GM21367 (cell line): ENCODE measurements around the gene NKPD1.

Source experiments
- ATAC-seq: cut with Tn5 transposase; IDR thresholded peaks from one replicate; pipeline ENCODE4 v1.9.1; 2021; ENCODE audit not compliant: unreplicated experiment

The NKPD1 gene

GRCh38 chr19:45175515-45176345 is 14.9 kb upstream of the NKPD1 start:
- no peak for ATAC-seq

DNA sequence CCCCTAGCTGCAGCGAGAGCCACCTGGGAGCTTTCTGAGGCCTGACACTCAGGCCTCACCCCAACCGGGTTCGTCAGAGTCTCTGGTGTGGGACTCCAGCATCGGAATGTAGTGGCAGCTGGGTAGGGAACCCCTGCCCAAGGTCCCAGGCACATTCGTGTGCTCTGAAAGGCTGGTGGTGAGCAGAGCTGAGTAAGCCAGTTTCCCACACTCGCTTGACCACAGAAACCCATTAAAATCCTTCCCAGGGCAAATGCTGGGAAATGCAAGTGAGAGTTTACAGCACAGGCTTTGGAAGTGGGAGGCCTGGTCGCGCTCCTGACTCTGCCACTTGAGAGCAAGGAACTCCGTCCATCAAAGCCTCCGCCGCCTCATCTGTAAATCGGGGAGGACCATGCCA is 13.0 kb upstream of the NKPD1 start:
- ATAC-seq, result no peak

- ATAC-seq, result no peak
Measured at GRCh38 chr19:45172611-45173208, 11.9 kb upstream of the NKPD1 start.

DNA sequence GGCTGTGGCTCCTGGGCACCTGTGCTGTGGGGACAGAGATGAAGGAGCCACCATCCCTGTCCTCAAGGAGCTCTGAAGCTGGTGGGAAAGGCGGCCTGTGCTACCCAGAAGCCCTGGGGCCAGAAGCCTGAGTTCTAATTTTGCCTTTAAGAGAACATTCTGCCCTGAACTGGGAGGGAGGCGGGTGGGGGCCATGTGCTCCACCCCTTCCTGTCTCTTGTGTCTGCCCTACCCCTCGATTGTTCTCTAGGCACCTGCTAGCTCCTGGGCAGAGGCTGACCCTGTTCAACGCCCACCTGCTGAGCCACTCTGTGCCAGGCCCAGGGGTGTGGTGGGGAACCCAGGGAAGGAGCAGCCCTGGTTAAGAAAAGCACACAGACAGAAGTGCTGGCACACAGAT is 11.4 kb upstream of the NKPD1 start:
- no peak for ATAC-seq

DNA sequence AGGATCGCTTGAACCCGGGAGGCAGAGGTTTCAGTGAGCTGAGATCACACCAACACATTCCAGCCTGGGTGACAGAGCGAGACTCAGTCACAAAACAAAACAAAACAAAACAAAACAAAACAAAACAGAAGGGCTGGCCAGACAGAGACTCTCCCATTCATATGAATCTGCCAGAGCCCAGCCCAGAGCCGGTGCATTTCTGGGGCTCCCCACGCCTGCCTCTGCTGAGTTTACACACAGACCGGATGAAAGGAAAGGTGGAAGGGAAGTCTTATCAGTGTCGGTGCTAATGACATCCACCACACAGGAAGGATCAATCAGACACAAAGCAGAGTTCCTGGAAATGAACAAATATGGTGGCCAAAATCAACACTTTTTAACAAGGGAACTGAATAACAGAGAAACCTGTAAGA is 10.4 kb upstream of the NKPD1 start:
- no peak for ATAC-seq

DNA sequence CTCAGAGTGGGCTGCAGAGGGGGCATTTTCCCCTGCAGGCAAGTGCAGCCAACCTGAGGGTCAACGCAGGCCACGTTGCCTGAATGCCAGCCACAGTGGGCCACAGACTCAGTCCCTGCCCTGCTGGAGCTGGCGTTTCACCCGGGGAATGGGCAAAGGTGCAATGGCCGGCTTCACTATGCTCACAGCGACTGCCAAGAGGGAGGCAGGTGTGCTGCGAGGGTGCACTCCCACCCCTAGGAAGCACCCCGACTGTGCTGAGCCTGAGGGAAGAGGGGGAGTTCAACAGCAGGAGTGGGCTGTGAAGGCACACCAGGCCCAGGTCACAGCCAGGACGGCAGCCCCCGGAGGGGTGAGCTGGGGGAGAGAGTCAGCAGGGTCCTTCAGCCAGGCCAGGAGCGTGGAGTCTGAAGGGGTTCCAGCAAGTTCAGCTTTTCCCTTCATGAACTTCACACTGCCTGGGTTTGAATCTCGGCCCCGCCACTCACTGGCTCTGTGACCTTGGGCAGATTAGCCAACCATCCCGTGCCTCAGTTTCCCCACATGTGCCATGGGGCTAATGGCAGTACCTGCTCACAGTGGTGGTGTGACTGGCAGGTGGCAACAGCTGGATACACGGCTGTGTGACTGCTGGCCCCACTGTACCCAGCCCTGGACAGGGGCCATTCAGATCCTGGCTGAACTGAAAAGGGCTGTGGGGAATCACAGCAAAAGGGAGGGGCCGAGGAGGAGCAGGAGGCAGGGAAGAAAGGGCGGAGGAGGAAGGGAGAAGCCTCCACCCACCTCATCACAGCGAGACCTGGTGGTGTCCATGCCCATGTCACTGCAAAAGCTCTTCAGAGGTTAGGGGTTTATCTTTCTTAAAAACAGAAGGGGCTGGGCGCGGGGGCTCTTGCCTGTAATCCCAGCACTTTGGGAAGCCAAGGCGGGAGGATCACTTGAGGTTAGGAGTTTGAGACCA is 9.6 kb upstream of the NKPD1 start:
- no peak for ATAC-seq

DNA sequence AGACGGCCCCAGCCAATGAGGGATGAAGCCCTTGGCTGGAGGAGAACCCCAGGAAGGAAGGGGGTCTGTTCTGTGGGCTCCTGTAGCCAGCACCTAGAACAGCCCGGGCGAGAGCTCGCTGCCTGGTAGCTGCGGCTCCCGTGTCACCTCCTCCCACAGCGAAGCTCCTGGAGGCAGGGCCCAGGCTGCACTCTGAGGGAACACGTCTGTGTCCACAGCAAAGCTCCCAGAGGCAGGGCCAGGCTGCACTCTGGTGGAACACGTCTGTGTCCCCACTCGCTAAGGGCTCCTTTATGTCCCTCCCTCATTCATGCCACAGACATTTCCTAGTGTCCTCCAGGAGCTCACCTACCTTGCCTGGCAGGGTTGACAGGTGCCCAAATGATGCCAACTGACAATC is 8.8 kb upstream of the NKPD1 start:
- no peak for ATAC-seq

DNA sequence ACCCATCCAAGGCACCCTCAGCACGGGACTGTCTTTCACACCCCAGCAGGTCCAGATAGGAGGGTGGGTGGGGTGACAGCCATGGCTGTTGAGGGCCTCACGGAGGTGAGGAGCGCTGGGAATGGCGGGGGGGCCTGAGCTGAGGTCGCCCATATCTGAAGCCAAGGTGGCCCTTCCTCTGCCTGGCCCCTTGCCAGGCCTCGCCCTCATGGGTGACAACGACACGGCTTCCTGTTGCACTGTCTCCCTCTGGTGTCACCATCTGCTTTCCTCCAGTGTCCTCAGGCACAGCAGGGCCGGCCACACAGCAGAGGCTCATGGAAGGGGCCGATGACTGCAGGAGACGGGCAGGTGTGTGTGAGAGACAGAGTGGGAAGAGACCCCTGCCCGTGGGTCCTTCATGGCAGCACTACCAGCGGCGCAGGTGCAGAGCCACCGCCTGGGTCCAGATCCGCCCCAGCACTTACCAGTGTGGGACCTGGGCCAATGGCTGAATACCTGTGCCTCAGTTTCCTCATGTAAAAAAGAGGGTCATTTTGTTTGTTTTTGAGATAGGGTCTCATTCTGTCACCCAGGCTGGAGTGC is 8.1 kb upstream of the NKPD1 start:
- no peak for ATAC-seq

DNA sequence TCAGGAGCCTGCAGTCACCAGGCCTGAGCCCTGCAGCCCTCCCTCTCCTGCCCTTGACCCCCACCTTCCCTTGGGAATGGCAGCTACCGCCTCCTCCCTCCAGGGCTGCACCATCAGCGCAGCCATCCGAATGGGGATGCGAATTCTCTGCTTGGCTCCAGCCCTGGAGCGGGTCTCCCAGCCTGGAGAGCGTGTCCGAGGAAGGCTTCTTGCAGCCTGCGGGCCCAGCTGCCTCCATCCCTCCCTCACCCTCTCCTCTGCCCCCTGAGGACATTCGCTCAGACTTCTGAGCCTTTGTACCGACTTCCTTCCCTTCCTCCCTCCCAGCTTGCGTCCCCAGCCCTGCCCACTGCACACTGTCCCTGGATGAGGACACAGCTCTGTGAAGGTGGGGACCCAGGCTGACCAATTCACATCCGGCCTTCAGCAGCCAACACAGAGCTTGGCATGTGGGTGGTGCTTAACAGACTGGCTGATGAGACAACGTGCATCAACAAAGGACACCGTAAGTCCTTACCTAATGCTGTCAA is 6.0 kb upstream of the NKPD1 start:
- ATAC-seq, result no peak

GRCh38 chr19:45164577-45165335 is 4.0 kb upstream of the NKPD1 start:
- no peak for ATAC-seq

DNA sequence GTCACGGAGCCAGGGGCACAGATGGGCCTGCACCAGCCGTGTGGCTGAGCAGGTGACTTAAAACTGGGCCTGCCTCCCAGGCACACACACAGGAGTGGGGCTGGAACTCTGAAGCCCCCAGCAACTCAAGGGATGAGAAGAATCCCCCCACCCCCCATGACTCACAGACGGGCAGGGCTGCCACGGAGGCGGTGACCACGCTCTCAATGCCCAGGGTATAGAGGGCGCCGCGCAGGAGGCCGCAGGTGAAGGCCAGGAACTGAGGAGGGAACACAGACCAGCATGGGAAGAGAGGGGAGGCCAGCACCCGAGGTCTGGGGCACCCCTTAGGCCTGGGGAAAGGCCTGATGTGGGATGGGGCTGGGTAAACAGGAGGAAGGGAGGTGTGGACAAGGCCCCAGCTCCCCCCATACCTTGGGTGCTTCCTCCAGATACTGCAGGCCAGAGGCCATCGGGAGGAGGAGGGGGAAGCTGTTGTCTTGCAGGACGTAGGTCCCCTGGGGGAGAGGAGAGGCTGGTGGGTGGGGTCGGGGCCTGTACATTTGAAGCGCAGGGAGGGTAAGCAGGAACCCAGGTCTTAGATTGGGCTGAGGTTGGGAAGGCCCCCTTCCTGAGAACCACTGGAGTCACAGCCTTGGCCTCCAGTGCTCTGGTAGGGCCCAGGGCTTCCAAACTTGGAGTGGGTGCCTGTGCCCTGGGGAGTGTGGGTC is 3.1 kb upstream of the NKPD1 start:
- ATAC-seq, result no peak

GRCh38 chr19:45163156-45163555 is 2.4 kb upstream of the NKPD1 start:
- ATAC-seq, result no peak

DNA sequence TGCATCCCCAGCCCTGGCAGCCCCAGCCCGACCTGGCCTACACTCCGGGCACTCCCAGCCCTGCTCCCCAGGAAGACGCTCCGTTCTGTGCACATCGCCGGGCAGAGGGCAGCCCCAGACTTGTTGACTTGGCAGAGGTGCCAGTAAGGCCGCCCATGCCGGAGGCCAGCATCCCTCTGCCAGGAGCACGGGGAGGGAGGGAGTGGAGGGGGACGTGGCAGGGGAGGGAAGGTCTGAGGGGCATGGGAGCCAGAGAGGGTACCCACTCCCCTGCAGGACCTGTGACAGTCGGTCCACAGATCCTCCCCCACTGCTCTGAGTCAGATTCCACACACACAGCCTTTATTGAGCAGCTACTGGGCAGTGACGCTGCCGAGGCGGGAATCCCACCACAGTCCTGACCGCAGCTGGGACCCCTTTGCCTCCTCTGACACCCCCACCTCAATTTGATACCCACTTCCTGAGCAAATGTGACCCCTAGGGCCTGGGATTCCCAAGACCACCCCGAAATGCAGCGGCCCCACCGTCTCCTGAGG is 1.9 kb upstream of the NKPD1 start:
- no peak for ATAC-seq

GRCh38 chr19:45161738-45162607 is 1.2 kb upstream of the NKPD1 start:
- no peak for ATAC-seq

DNA sequence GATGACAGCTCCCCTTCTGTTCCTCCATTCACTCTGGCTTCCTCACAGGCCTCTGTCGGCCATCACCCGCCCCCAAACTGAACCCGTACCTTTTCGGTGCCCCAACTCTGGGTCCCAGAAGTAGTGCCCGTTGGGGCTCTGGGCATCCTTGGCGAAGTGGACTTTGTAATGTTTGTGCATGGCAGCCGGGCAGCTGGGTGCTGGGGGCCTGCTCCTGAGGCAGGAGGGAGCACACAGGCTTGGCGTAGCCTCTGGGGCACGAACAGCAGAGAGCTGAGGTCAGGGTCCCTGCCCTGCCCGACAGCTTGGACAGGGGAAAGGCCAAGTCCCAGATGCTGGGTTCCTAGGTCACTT is 834 bp downstream of the NKPD1 start:
- ATAC-seq, result no peak

DNA sequence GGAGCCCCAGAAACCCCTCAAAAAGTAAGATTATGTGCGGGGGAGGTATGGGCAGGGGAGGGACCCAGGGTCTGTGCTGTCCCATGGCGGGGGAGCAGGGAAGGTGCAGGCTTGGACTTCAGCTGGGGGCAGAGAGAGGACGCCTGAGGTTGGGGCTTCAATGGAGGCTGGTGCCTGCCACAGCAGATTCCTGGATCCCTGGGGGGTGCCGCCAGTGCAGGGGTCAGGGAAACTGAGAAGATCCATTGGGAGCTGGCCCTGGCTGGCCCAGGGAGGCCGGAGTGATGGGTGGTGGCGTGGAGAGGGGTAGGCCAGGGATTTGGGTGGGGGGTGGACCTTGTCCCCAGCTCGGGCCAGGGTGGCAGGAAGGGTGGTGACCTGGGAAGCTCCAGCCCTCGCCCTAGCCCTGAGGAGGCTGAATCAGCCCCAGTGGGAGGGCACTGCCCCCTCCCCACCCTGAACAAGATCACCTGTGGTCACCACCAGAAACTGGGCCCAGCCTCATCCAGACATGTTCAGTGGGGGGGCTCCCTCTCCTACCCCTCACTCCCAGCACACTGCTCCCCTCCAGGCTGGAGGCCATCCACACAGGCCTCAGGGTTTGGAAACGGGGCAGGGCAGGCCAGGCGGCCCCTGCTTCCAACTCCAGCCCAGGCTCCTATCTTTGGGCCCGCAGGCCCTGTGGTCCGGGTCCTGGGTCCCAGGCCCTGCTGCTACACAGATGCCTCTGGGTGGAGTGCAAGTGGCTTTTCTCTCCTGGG is 1.4 kb downstream of the NKPD1 start:
- no peak for ATAC-seq

- ATAC-seq, result no peak
Measured at GRCh38 chr19:45158503-45159209, 2.1 kb downstream of the NKPD1 start.
